OCI-LY3 (cell line): ENCODE data around the gene FEM1B.

Source experiments
- CTCF ChIP-seq: fragments of 200-600, 300-600 bp; sonication (generic); IDR thresholded peaks from 2 replicates; pipeline ENCODE4 v1.5.1; 2014; ENCODE audit warnings: antibody characterized with exemption, low read length, low read depth
- EZH2phosphoT487 ChIP-seq: fragments of 200-600 bp; shearing (Covaris generic); IDR thresholded peaks from 2 replicates; pipeline ENCODE4 v1.6.1; 2018; ENCODE audit warnings: antibody characterized with exemption, mixed run types, low read depth

GRCh38 chr15:68262514-68263356 is 14.8 kb upstream of the FEM1B start:
- TF ChIP-seq CTCF = no peak
- no peak for TF ChIP-seq EZH2phosphoT487
